Stimulated activated CD4-positive, alpha-beta T cell treated with anti-CD3 and anti-CD28 coated beads, Interleukin-1b, Interleukin-23, amount 100 ng/mL, for 48 hours (primary cell): Measurements from ENCODE around the gene RAB6B.
"Not testable (repeated sequence)": the region's sequence is repeated elsewhere in the genome, so short reads cannot be mapped to it uniquely, and the experiment has no call there.

Source experiments
- DNase-seq: peaks from one replicate; pipeline ENCODE4 v3.0.0-alpha.2; 2020

The RAB6B gene

DNA sequence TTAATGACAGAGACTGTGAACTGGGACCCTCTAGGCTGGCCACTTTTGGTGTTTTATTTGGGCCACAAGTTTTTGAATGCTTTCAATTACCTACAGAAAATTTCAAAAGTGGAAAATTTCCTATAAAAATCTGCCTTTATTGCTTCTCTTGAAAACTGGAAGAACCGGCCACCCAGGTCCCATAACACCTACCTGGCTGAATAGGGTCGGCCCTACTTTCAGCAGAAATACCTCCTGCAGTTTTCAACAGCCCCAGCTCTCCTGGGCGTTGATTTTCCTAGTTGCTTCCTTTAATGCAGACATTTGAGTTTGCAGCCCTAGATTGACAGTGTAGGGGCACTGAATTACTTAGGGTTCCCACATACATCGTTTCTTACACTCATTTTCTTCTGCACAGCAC, 90.8 kb downstream of the RAB6B start:
- no peak for DNase-seq

- no peak for DNase-seq
These were observed 92.2 kb downstream of the RAB6B start for GRCh38 chr3:133803469-133803868.

DNA sequence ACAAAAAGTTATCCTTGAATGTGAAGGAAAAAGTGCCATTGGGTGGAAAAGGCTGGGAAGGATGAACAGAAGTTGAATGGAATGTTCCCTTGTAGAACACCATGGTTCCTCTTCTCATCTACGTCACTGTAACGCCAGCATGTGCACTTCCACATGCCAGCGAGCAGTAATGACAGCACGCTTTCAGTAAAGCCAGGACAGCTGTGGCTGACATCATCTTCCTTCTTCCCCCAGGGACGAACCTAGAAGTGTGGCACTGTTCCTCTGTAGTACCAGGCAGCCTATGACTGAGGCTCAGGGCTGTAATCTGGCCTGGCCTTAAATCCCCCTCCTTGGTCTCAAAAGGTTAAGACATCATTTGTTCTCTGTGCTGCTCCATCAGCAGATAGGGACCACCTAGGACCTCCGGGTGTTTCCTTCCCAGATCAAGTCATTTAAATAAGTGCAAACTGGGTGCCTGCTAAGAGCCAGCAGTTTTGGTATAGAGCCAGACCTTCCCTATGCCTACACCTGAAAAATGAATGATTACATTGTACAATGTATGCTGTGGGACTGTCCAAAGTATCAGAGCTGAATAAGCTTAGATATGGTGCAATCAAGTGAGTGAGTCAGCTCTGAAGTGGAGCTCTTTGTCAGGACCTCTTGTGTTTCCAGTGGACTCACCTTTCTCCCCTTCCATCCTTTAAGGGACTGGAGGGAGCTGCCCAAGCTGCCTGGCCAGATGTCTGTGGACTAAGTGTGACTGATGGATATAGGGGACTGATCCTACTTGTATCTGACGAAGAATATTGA, 95.7 kb downstream of the RAB6B start:
- DNase-seq, result no peak

DNA sequence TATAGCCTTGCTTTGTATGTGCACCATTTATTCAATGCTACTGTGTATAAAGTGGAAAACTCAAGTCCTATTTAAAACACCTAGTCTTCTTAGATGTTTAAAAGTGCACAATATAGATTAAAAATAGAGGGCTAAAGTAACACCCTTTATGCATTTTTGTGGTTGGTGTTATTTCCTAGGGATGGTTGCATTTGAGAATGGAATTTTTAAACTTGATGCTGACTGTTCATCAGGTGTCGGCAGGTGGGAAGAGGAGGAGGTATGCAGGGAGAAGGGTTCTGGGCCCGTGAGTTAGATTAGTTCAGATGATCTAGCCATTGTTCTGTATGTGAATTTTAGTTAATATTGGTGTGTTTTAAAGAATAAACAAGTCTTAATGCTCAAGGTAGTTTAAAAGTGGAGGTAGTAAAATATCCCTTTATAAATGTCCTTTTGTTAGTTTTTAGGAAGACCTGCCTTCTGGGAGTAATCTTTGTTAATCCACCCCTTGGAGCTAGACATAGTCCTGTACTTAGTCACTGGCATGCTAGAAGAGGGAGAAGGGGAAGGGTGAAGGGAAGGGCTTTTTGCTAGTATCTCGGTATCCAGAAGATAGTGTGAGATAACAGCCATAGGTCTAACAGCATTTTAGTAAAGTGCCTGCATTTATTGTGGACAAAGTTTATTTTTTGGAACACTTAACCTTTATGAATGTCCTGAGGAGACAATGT, 98.1 kb downstream of the RAB6B start:
- DNase-seq, result no peak

- DNase-seq, result no peak
These were observed 103.4 kb downstream of the RAB6B start for GRCh38 chr3:133792171-133792763.

DNA sequence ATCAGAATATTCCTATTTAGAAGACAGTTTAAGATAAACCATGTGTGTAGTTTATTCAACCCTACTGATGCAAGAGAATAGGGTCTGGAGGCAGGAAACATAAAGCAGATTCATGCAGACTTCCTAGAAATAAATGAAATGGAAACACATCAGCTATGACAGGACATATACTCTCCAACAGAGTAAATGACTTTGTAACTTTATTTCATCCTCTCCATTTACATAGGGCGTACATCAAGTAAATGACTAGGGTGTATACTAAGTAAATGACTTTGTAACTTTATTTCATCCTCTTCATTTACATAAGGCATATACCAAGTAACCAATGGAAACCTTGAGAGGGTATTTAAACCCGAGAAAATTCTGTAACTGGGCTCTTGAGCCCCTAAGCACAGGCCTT, 107.7 kb downstream of the RAB6B start:
- DNase-seq, result no peak

DNA sequence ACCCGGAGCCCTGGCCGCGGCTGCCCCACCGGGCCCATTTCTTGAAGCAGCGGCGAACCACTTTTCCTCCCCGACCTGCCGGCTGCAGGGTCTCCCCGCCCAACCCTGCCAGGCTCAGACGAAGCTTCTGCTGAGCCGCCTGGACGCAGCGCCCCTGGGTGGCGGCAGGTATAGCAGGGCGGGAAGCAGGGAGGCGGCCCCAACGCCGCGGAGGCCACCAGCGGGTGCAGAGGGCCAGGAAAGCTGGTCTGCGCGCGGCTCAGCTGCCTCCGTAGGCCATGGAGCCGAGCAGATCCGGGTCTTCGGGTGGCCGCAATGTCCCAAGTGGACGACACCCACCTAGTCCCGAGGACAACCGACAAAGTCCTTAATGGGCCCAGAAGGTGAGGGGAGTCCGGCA, 111.9 kb downstream of the RAB6B start:
- DNase-seq, result no peak

- DNase-seq, result no peak
These were observed 113.2 kb downstream of the RAB6B start for GRCh38 chr3:133782454-133782853.

DNA sequence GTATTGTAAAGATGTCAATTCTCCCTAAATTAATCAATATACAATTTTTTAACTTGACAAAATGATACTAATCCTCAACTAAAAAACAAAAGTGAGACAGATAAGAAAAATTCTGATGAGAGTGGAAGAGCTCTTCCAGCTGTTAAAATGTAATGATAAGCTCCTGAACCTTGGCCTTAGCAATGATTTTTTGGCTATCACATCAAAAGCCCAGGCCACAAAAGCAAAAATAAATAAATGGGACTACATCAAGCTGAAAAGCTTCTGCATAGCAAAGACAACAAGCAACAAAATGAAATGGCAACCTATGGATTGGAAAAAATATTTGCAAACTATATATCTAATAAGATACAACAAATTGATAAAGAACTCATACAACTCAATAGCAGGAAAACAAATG, 114.1 kb downstream of the RAB6B start:
- DNase-seq, result no peak

DNA sequence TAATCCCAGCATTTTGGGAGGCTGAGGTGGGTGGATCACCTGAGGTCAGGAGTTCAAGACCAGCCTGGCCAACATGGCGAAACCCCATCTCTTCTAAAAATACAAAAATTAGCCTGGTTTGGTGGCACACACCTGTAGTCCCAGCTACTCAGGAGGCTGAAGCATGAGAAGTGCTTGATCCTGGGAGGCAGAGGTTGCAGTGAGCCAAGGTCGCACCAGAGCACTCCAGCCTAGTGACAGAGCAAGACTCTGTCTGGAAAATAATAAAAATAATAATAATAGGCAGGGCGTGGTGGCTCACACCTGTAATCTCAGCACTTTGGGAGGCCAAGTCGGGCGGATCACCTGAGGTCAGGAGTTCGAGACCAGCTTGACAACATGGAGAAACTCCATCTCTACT, 114.9 kb downstream of the RAB6B start:
- DNase-seq, result not testable (repeated sequence)

DNA sequence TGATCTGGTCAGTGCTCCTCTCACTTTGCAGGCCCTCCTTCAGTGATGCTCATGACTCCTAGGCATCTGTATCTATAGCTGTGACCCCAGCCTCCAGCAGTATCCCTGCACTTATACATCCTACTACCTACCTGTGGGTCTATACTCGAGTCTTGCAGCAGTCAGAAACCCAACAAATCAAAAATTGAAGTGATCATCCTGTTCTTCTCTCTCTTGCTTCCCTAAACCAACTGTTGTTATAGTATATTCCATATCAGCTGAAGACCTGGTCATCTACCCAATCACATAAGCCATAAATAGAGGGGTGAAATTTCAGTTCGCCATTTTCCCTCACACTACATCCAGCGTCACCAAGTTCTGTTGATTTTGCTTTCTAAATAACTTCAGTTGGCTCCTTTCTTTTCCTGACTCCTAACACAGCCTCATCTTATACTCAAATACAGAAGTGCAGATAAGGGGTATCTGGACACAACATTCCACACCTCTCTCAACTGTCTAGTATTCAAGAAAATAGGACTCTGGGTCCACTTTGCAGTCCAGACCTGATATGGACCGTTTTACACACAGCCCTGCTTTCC, 116.0 kb downstream of the RAB6B start:
- no peak for DNase-seq

- DNase-seq, result no peak
These were observed 117.7 kb downstream of the RAB6B start for GRCh38 chr3:133777807-133778568.

DNA sequence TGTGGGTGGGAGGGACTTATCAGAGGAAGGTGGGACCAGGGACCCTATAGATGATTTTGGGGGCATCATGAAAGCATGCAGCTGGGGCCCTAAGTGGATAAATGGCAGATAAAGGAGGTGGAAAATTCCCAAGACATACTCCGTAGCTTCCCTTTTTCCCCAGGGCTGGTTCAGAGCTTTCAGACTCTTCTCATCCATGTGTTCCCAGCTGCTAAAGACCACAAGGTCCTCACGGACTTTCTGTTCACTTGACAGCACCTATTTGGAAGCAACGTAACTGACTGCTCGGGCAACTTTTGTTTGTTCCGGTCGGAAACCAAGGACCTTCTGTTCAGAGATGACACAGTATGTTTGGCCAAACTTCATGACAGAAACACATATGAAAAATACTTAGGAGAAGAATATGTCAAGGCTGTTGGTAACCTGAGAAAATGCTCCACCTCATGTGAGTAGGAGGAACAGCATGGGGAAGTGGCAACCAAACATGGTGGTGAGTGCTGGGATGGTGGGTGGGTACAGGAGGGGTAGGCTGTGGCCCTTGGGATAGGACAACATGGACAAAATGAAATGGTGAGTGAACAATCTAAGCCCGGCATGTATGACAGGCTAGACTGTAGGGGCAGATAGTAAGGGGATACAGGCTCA, 118.8 kb downstream of the RAB6B start:
- DNase-seq, result no peak

DNA sequence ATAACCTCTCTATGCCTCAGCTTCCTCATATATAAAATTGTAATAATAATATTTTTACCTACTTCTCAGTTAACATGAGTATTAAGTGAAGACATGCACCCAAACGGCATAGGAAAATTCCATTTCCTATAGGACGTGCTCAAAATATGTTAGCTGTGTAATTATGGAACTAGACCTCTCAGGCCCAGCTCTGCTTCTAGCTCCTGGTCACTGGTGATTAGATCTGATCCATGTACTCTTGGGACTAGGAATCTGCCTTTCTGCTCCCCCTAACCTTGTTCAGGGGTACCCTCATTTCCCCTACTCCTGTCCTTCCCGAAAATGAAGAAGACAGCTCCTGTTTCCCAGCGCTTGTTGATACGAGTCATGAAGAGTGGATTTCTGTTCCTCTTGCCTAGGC, 119.8 kb downstream of the RAB6B start:
- no peak for DNase-seq

- DNase-seq, result no peak
These were observed 120.4 kb downstream of the RAB6B start for GRCh38 chr3:133775309-133775708.
